BLaER1 (cell line): ENCODE data around the gene GH1.

Source experiments
- H3K27ac ChIP-seq: shearing (Covaris generic); formaldehyde crosslinking; 2 replicates; pipeline ENCODE4 v1.8.1; 2022
- H3K27me3 ChIP-seq: shearing (Covaris generic); formaldehyde crosslinking; 2 replicates; pipeline ENCODE4 v1.8.1; 2022
- H3K36me3 ChIP-seq: shearing (Covaris generic); formaldehyde crosslinking; 2 replicates; pipeline ENCODE4 v1.8.1; 2022
- H3K4me1 ChIP-seq: shearing (Covaris generic); formaldehyde crosslinking; 2 replicates; pipeline ENCODE4 v1.8.1; 2022
- H3K4me2 ChIP-seq: shearing (Covaris generic); formaldehyde crosslinking; 2 replicates; pipeline ENCODE4 v1.8.1; 2022
- H3K4me3 ChIP-seq: shearing (Covaris generic); formaldehyde crosslinking; 2 replicates; pipeline ENCODE4 v1.8.1; 2022
- H3K9ac ChIP-seq: shearing (Covaris generic); formaldehyde crosslinking; 2 replicates; pipeline ENCODE4 v1.8.1; 2022
- H3K9me3 ChIP-seq: shearing (Covaris generic); formaldehyde crosslinking; 2 replicates; pipeline ENCODE4 v1.8.1; 2022
- H4K20me1 ChIP-seq: shearing (Covaris generic); formaldehyde crosslinking; 2 replicates; pipeline ENCODE4 v1.8.1; 2022
- Cebpa-rat ChIP-seq: shearing (Covaris generic); IDR thresholded peaks from 2 replicates; pipeline ENCODE4 v1.8.1; 2022

The GH1 gene

DNA sequence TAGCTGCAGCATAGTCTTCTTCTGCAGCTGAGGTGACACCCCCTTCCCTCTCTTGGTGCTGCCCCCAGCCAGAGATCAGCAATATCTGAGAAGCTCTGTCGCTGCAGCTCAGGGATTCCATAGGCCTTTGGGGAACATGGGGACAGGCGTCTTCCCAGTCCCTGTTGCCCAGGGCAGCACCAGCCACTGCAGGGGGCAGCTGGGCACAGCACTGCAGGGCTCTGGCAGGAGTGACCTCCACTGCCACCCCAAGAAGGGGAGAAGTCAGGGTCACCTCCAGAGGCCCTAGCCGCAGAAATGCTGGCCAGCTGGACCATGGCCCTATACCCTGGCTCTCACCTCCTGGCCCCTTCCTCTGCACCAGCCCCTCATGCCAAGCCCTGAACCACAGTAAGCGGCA, 37.2 kb upstream of the GH1 start:
- no peak overlapping the region for H3K4me3 ChIP-seq
- H3K9ac ChIP-seq: peak overlapping the region; percentile 21; the same call in 1 of the 2 replicates
- H4K20me1 ChIP-seq: no peaks in the 10 kb centered on the region
- H3K4me2 ChIP-seq: peak overlapping the region; percentile 91; the same call in 1 of the 2 replicates
- no peaks in the 10 kb centered on the region for H3K27me3 ChIP-seq
- H3K9me3 ChIP-seq: no peaks in the 10 kb centered on the region
- no peaks in the 10 kb centered on the region for H3K36me3 ChIP-seq
- TF ChIP-seq Cebpa-rat: no peak
- 0 out of 2 replicates have a peak overlapping the region, but pooled peaks have one; percentile 14 for H3K27ac ChIP-seq
- peaks cover 71% of the 10 kb centered on the region for H3K4me1 ChIP-seq

DNA sequence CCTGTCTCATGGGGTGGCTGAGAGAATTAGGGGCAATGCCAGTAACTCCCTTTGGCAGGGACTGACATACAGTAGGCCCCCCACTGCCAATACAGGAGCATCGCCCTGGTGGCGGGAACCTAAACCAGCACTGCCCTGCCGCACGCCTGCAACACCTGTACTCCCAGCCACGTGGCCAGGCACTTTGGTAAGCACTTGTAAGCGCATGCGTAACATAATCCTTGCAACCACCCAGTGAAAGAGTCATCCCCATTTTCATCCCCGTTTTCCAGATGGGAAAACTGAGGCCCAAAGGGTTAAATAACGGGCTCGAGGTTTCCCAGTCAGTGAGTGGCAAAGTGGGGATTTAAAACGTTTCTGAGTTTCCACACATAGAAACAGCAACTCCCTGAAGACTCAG, 36.6 kb upstream of the GH1 start:
- Histone ChIP-seq H3K9ac (peak overlapping the region; percentile 73; the same call in 1 of the 2 replicates), H3K9me3 (no peaks in the 10 kb centered on the region), H3K4me3 (no peak overlapping the region), H4K20me1 (no peaks in the 10 kb centered on the region), H3K4me2 (peak overlapping the region; percentile 91), H3K4me1 (peaks cover 71% of the 10 kb centered on the region), H3K27ac (peak overlapping the region; percentile 84; the same call in 1 of the 2 replicates), H3K36me3 (no peaks in the 10 kb centered on the region), H3K27me3 (no peaks in the 10 kb centered on the region)
- no peak for TF ChIP-seq Cebpa-rat

DNA sequence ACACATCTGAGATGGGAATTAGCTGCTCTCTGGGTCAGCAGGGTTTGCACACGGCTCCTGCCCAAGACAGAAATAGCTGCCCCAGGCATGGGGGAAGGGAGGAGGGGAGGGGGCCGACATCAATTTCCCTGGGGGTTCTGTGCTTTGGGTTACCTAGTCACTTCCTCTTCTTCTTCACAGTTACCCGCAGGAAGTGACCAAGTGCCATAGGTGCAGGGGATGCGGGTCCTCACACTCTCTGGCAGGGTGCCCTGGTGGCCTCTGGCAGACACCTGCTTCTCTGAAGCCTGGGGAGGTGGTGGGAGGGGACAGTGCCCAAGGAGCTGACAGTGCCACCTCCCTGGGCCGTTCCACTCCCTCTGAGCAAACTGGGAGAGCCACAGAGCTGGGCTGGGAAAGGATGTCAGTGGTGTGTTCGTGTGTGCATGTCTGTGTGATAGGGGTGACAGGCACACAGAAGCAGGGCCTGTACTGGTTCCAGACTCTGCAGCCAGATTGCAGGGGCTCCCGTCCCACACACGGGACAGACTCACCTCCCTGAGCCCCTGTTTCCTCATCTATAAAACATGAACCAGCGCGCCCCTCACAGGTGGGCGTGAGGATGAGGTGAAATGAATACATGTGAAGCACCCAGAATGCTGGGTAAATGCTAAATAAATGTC, 35.9 kb upstream of the GH1 start:
- Histone ChIP-seq H3K9me3 (no peaks in the 10 kb centered on the region), H4K20me1 (no peaks in the 10 kb centered on the region), H3K36me3 (no peaks in the 10 kb centered on the region), H3K9ac (peak overlapping the region; percentile 73; the same call in 1 of the 2 replicates), H3K27ac (peak overlapping the region; percentile 84), H3K4me1 (peaks cover 71% of the 10 kb centered on the region), H3K4me2 (peak overlapping the region; percentile 91), H3K4me3 (peak overlapping the region; percentile 43; the same call in 1 of the 2 replicates), H3K27me3 (no peaks in the 10 kb centered on the region)
- TF ChIP-seq Cebpa-rat: no peak

DNA sequence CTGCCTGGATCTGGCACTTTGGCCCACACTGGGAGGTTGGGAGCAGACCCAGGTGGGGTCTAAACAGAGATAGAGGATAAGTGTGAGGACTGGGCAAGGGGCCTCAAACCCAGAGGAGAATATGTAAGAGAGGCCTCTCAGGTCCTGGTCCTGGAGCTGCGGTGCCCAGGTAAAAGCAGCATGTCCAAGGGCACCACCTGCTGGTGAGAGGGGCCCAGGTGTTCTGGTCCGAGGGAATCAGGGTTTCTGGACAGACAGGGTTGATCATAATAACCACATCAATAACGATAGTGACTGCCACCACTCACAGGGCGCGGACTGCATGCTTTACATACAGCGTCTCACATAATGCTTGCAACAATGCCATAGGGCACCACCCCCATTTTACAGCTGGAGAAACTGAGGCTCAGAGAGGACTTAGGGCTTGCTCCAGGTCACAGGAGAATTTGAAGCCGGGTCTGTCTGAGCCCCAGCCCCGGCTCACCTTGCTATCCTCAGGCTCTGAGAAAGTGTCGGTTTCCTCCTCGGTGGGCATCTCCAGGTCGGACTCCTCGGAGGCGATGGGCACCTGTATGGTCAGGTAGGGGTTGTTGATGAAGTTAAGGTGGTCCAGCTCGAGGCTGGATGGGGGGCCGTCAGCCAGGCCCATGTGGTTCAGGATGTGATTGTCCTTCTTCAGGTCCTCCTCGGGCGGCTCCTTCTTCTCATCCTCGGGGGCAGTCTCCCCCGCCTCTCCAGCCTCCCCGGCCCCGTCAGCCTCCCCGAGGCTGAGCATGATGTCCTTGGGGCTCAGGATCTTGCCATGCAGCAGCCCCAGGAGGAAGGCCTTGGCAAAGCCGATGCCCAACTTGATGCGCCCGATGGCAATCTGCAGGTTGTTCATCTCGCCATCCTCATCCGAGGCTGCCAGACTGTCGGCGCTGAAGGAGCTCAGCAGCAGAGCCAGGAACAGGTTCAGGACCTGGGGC, 32.6 kb upstream of the GH1 start:
- Histone ChIP-seq H3K4me1 (peaks cover 100% of the 10 kb centered on the region), H3K4me3 (no peak overlapping the region), H3K4me2 (peak overlapping the region; percentile 91), H3K9ac (peak overlapping the region; percentile 41; the same call in 1 of the 2 replicates), H3K27me3 (no peaks in the 10 kb centered on the region), H3K9me3 (no peaks in the 10 kb centered on the region), H3K27ac (peak overlapping the region; percentile 65), H4K20me1 (no peaks in the 10 kb centered on the region), H3K36me3 (no peaks in the 10 kb centered on the region)
- TF ChIP-seq Cebpa-rat: no peak

DNA sequence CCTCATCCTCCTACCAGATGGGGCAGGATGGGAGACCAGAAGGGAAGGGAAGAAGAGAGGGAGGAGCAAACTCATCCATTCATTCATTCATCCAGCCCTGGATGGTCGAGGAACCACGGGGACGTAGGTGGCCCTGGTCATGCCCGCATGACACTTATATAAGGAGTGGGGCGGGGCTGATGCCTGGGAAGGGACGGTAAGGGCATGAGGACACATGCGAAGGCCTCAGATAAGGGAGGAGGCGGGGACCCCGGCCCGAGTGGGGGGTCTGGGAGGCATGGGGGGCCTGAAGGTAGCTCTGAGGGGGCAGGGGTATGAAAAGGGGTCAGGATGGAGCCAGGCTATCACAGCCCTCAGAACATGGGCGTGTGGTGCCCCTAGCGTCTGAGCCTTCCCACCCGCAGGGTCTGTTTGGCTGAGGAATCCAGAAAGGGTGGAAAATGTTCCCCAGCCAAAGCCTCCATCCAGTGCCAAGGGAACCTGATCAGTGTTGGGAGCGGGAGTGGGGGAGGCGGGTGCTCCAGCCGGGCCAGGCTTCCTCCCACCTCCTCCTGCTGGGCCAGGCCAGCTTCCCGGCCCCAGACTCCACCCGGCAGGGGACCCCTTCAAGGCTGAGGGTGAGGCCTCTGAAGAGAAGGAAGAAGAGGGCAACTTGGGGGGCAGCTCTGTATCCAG, 31.1 kb upstream of the GH1 start:
- H3K4me2 ChIP-seq: peak overlapping the region; percentile 91
- H3K27me3 ChIP-seq: no peaks in the 10 kb centered on the region
- no peaks in the 10 kb centered on the region for H3K36me3 ChIP-seq
- H3K27ac ChIP-seq: peak overlapping the region; percentile 65
- H3K4me1 ChIP-seq: peaks cover 100% of the 10 kb centered on the region
- no peak for TF ChIP-seq Cebpa-rat
- no peaks in the 10 kb centered on the region for H4K20me1 ChIP-seq
- no peak overlapping the region for H3K4me3 ChIP-seq
- H3K9ac ChIP-seq: peak overlapping the region; percentile 41; the same call in 1 of the 2 replicates
- H3K9me3 ChIP-seq: no peaks in the 10 kb centered on the region

DNA sequence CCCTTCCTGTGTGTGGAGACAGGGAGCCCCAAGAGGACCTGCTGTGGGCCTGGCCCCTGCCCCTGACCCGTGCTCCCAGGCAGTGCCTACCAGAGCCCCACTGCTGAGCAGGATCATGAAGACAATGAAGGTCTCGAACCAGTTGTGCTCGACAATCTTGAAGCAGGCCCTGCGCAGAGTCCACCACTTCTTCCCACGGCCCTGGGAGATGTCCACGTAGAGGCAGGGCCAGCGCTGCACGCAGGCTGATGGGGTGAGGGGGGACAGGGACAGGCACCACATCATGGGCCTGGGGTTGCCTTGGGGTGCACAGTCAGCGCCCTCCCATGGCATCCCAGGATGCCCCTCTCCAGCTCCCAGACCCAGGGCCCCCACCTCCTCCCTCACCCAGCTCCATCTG, 29.9 kb upstream of the GH1 start:
- Histone ChIP-seq H3K36me3 (no peaks in the 10 kb centered on the region), H4K20me1 (no peaks in the 10 kb centered on the region), H3K4me1 (peaks cover 100% of the 10 kb centered on the region), H3K27me3 (no peaks in the 10 kb centered on the region), H3K4me3 (no peak overlapping the region), H3K9me3 (no peaks in the 10 kb centered on the region), H3K9ac (0 out of 2 replicates have a peak overlapping the region, but pooled peaks have one; percentile 38), H3K4me2 (peak overlapping the region; percentile 91), H3K27ac (peak overlapping the region; percentile 60)
- no peak for TF ChIP-seq Cebpa-rat

DNA sequence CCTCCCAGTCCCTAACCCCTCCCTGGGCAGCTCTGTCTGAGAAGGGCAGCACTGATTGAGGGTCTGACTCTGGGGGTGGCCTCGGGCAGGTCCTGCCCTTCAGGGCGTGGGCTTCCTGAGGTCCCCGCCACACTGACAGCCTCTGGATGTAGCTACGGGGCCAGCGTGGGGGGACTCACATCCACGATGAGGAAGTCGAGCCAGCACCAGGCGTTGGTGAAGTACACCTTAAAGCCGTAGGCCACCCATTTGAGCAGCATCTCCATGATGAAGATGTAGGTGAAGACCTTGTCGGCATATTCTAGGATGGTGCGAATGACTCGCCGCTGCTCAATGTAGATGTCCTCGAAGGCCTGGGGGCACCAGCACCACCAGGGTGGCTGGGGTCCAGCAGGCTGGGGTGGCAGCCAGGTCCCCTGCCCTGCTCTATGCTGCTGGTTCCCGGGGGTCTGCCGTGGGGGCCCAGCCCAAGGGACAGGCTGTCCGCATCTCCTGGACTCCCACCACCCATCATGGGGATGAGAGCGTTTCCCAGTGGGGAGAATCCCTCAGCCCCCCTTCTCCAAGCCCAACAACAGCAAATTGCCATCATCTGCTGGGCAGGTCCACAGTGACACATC, 29.2 kb upstream of the GH1 start:
- Histone ChIP-seq H3K4me1 (peaks cover 96% of the 10 kb centered on the region), H3K9ac (peak overlapping the region; percentile 38; the same call in 1 of the 2 replicates), H3K4me2 (peak overlapping the region; percentile 91), H4K20me1 (no peaks in the 10 kb centered on the region), H3K9me3 (no peaks in the 10 kb centered on the region), H3K27ac (peak overlapping the region; percentile 60), H3K4me3 (no peak overlapping the region), H3K36me3 (no peaks in the 10 kb centered on the region), H3K27me3 (no peaks in the 10 kb centered on the region)
- TF ChIP-seq Cebpa-rat: no peak

DNA sequence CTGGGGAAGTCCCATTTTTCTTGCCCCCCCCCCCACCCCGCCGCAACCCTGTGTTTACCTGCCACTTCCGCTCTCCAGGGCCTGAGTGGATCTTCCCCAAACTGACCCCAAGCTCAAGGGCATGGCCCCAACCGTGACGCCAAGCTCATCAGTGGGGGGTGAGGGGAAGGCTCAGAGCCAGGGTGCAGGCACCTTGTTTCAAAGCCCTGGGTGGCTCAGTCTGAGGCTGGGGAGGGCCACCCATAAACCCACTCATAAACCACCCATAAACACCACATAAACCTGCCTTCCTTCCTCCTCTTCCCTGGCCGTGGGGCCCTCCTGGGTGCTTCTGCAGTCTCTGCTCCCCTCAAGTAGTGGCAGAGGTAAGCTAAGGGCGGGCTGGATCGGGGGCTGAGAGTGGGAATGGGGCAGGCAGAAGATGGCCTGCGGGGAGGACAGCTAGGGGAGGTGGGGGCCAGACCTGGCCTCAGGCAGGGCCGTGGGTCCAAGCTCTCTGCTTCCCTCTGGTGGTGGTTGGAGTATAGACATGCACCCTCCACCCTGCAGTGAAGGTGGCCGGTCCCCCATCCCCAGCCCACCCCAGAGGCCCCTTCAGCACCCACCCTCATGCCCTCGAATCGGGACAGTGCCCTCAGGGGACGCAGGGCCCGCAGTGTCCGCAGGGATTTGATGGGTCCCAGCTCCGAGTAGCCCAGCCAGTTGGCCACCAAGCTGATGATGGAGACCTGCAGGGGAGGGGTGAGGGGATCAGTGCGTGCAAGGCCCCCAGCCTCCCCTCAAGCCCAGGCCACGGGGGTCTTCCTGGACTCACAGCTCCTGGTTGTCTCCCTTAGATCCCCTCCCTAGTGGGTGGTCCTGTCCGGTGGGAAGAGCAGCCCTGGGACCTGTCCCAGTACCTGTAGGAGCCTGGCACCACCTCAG, 28.1 kb upstream of the GH1 start:
- H3K9ac ChIP-seq: peak overlapping the region; percentile 61
- no peaks in the 10 kb centered on the region for H3K9me3 ChIP-seq
- peaks cover 84% of the 10 kb centered on the region for H3K4me1 ChIP-seq
- peak overlapping the region; percentile 84 for H3K27ac ChIP-seq
- H3K4me2 ChIP-seq: peak overlapping the region; percentile 91
- TF ChIP-seq Cebpa-rat: no peak
- peaks cover 8% of the 10 kb centered on the region; the same call in 1 of the 2 replicates for H3K36me3 ChIP-seq
- peak overlapping the region; percentile 42 for H3K4me3 ChIP-seq
- no peaks in the 10 kb centered on the region for H3K27me3 ChIP-seq
- H4K20me1 ChIP-seq: no peaks in the 10 kb centered on the region
